ENCODE measurements around the gene RSKR. TPM values are rescaled to one million over a fixed set of nuclear protein-coding genes. Genes with fewer than 3 reads are reported as not detected.
"Not testable (repeated sequence)": the region's sequence is repeated elsewhere in the genome, so short reads cannot be mapped to it uniquely, and the experiment has no call there.

RSKR gene, protein sequence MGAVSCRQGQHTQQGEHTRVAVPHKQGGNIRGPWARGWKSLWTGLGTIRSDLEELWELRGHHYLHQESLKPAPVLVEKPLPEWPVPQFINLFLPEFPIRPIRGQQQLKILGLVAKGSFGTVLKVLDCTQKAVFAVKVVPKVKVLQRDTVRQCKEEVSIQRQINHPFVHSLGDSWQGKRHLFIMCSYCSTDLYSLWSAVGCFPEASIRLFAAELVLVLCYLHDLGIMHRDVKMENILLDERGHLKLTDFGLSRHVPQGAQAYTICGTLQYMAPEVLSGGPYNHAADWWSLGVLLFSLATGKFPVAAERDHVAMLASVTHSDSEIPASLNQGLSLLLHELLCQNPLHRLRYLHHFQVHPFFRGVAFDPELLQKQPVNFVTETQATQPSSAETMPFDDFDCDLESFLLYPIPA
- polyA plus RNA-seq (ENCODE audit: insufficient read length in 4 of 4), result 10 to 100 TPM in 2 of 4 donors, 1 to 10 TPM in 2; 4.5 to 34.0 (median 16.9) TPM

DNA sequence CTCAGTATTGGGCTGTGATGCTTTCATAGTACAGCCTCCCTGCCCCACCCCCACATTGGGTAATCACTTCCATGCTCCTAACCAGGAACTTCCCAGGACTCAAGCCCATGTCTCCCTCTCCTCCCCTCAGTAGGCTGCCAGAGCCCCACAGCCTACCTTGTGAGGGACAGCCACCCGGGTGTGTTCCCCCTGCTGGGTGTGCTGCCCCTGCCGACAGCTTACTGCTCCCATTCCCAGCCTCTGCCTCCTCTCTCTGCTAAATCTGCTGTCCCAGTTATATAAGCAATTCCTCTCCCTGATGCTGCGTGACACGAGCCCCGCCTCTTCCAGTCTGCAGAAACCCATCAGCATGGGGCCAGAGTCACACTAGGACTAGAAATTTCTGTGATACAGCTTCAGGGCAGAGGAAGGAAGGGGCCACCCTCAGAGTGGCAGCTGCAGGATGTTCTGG lies at the start of gene RSKR:
RSKR (minus strand) TSS at position 255 of the 451 bp plus-strand sequence; CDS start at position 231, 24 bp downstream.
- no peak for DNase-seq (ENCODE audit: low read depth in 4 of 4, low spot score in 2 of 4)

DNA sequence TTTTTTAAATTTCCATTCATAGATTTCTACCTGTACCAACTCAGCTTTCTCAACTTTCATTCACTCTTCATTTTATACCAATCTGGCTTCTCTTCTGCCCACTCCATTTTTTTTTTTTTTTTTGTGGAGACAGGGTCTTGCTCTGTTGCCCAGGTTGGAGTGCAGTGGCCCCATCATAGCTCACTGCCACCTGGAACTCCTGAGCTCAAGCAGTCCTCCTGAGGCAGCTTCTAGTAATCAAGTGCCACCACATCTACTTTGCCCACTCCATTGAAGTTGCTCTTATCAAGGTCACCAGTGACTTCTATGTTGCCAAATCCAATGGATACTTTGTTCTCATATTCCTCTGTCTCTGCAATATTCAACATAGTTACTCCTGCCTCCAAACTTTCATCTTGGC lies 49.7 kb upstream of the RSKR start:
- DNase-seq (ENCODE audit: low read depth in 4 of 4, low spot score in 2 of 4), result no peak

DNA sequence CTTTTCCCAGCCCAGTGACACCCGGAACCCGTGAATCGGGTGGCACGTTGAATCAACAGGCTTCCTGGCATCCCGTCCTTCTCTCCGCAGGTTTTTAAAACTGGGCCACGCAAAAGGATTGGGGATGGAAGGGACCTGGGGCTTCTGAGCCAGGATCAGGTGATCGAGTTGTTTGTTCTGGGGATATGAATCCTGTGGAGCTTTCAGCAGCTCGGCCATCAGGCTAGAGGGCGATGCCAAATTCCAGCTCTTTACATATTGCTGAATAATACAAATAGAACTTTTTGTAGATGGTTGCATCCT lies 48.5 kb upstream of the RSKR start:
- no peak for DNase-seq (ENCODE audit: low read depth in 4 of 4, low spot score in 2 of 4)

DNA sequence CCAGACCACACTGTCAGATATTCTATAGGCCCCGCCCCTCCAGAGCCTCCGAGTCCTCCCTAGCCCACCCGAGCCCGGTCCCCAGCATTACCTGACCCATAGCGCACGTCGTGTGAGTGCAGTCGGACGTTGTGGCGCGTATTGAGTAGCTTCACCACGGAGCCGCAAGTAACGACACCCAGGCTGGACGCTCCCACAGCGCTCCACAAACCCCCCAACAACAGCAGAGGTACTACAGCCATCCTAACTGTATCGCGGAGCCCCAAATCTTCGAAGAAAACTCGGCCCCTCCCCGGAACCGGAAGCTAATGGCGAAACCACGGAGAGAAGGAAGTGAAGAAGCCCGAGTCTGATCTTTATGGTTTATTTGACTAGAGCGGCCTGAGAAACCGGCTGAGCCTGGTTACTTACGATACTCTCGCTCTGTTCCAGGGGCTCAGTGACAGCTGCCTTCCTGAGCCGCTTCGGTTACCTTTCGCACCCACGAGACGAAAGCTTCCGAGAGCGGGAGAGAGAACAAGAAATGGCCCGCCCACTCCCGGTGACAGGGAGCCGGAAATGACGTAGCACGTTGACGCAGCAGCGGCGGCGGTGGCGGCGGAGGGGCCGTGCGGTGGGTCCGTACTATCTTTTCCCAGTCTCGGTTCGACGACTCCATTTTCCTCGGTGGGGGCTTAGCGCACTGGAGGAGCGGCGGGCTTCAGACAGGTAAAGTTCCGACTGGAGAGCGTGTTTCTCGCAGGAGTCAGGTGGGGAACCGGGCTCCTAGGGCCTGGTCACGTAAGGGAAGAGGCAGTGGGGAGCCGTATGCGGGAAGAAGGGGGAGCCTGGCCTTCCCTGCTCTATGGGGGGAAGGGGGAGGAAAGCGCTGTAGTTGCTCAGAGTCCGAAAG lies 47.9 kb upstream of the RSKR start, which contains the start of the genes SDF2 and SUPT6H:
SDF2 (minus strand) TSS at position 272 of the 892 bp plus-strand sequence; CDS start at position 242, 30 bp downstream.
SUPT6H (plus strand) TSS at position 571 of the 892 bp plus-strand sequence. CDS start 11,197 bp downstream, outside the sequence.
- DNase-seq (ENCODE audit: low read depth in 4 of 4, low spot score in 2 of 4), result peak; percentile 87 to 98 (median 88)

DNA sequence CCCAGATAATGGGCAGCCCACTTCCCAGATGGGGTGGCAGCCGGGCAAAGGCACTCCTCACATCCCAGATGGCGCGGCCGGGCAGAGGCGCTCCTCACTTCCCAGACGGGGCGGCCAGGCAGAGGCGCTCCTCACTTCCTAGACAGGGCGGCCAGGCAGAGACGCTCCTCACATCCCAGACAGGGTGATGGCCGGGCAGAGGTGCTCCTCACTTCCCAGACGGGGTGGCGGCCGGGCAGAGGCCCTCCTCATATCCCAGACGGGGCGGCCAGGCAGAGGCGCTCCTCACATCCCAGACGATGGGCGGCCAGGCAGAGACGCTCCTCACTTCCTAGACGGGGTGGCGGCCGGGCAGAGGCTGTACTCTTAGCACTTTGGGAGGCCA lies 45.5 kb upstream of the RSKR start:
- DNase-seq (ENCODE audit: low read depth in 4 of 4, low spot score in 2 of 4), result not testable (repeated sequence)

DNA sequence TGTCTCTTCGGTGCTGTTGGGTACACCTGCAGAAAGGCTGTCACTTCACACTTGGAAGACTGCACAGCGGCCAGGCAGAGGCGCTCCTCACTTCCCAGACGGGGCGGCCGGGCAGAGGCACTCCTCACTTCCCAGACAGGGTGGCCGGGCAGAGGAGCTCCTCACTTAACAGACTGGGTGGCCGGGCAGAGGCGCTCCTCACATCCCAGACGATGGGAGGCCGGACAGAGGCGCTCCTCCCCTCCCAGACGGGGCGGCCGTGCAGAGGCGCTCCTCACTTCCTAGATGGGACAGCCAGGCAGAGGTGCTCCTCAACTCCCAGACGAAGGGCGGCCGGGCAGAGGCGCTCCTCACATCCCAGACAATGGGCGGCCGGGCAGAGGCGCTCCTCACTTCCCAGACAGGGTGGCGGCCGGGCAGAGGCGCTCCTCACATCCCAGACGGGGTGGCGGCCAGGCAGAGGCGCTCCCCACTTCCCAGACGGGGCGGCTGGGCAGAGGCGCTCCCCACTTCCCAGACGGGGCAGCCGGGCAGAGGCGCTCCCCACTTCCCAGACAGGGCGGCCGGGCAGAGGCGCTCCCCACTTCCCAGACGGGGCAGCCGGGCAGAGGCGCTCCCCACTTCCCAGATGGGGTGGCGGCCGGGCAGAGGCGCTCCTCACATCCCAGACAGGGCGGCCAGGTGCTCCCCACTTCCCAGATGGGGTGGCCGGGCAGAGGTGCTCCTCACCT lies 44.9 kb upstream of the RSKR start:
- DNase-seq (ENCODE audit: low read depth in 4 of 4, low spot score in 2 of 4), result not testable (repeated sequence)

DNA sequence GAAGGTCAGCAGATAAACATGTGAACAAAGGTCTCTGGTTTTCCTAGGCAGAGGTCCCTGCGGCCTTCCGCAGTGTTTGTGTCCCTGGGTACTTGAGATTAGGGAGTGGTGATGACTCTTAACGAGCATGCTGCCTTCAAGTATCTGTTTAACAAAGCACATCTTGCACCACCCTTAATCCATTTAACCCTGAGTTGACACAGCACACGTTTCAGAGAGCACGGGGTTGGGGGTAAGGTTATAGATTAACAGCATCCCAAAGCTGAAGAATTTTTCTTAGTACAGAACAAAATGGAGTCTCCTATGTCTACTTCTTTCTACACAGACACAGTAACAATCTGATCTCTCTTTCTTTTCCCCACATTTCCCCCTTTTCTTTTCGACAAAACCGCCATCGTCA lies 44.4 kb upstream of the RSKR start:
- DNase-seq (ENCODE audit: low read depth in 4 of 4, low spot score in 2 of 4), result not testable (repeated sequence)

DNA sequence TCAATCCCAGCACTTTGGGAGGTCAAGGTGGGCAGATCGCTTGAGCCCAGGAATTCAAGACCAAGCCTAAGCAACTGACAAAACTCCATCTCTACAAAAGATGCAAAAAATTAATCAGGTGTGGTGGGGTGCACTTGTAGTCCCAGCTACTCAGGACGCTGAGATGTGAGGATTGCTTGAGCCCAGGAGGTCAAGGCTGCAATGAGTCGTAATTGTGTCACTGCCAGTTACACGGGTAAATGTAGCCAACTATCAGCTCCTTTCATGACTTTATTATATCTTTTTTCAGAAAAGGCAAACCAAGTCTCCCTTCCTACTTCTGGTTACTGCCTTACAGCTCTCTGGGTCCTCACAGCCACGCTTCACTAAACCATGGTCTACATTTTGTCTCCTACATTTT lies 43.8 kb upstream of the RSKR start:
- DNase-seq (ENCODE audit: low read depth in 4 of 4, low spot score in 2 of 4), result no peak

DNA sequence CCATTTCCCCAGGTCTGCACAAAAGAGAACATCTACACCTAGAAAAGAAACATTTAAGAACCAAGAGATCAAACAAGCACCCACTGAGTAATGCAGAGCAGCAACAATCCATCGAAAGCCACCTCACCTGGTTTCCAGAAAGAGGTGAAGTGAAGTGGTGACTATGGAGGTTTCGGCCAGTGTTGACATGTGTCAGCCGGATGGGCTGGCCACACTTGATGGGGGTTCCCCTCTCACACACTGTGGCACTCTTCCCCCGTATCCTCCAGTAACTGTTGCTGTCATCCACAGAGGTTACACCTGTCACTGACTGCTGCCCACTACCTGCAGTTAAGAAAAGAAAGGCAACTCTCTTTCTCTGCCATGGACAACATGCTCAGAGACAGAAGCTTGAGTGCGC lies 41.2 kb upstream of the RSKR start:
- no peak for DNase-seq (ENCODE audit: low read depth in 4 of 4, low spot score in 2 of 4)

DNA sequence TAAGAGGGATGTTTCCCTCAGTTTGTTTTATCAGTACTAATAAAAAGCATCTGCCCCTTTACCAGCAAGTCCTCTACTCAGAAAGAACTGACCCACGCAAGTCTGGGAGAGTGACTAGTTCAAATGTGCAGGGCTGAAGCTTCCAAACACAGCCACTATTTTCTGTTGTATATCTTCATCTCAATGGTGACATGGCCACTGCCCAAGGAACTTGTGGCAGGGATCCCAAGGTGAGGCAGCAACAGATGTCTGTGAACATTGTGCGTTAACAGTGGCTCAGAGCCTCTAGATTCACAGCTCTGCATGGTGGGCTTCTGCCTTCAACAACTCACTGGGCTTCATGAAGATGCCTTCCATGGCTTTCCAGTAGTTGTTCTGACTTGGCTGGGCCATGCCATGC lies 34.7 kb upstream of the RSKR start:
- DNase-seq (ENCODE audit: low read depth in 4 of 4, low spot score in 2 of 4), result no peak

DNA sequence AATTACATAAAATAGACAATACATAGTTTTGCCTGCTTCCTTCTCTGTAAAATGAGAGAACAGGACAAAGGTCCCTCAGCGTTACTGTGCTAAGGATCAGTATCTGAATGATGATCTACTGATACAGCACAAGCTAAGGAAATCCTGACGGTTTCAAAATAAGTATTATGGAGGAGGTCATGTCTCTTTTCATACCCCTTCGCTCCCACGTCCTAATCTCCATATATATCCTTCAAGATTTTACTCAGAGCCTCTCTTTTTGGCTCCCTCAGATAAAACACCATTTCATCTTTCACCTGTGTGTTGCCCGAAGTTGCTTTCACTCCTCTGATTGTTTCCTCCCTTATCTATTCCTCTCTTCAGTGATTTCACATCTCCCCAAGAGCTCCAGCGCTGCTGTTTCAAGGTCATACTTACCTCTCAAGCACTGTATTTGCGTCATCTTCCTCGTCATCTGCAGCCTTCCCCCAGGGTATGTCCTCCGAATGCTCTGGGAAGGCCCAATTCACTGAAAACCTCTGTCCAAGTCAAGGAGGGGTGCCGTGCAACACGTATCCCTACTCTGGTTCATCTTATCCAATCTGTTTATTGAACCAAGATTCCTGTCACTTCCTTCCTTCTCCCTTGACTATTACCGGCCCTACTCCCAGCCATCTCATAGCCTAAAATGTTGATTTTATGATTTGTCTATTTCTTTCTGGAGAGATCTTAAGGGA lies 32.2 kb upstream of the RSKR start:
- no peak for DNase-seq (ENCODE audit: low read depth in 4 of 4, low spot score in 2 of 4)

DNA sequence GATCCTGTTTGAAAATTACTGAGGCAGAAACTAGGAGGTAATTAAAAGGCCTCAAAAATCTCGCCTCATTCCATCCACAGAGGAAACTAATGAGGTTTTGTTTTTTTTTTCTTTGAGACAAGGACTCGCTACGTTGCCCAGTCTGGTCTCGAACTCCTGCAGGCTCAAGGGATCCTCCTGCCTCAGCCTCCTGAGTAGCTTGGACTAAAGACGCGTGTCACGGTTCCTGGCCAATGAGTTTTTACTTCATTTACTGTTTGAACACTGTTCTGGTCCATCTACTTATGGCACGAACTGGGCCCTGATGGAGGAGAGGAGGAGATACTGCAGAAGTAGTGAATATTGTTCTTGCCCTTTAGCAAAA lies 31.6 kb upstream of the RSKR start:
- no peak for DNase-seq (ENCODE audit: low read depth in 4 of 4, low spot score in 2 of 4)

DNA sequence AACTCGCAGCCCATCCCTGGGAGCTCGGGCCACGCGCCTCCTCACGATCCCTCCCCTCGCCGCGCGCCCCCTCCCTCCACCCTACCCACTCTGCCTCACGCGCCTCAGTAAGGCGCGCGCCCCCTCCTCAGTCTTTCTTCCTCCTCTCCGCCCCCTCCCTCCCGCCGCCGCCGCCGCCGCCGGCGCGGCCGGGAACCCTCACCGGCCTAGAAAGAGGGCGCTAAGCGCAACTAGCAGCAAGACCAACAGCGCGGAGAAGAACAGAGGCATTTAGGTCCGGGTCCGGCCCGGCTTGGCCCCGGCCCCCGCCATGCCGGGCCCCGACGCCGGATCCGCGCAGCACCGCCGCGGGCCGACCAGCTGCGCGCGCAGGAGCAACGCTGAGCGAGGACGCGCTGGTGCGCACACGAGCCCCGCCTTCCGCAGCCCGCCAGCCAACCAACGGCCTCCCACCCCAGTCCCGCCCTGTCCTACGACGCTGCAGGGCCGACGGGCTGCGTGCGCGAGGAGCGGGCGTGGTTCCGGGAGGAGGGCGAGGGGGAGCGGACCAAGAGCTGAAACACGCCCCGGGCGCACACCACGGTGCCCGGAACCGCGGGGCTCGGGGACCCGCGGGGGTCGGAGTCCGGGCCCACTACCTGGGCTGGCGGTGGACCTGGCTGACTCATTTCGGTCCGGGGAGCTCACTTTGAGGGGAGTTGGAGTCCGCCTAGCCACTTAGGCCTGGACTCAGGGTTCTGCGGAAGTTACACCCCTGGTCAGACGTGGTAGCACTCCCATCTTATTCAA lies 31.0 kb upstream of the RSKR start, which contains the start of gene BLTP2:
BLTP2 (minus strand) TSS at position 372 of the 789 bp plus-strand sequence; CDS start at position 270, 102 bp downstream.
- peak in 3 of 4 donors; percentile 79 to 92 (median 90) for DNase-seq (ENCODE audit: low read depth in 4 of 4, low spot score in 2 of 4)

DNA sequence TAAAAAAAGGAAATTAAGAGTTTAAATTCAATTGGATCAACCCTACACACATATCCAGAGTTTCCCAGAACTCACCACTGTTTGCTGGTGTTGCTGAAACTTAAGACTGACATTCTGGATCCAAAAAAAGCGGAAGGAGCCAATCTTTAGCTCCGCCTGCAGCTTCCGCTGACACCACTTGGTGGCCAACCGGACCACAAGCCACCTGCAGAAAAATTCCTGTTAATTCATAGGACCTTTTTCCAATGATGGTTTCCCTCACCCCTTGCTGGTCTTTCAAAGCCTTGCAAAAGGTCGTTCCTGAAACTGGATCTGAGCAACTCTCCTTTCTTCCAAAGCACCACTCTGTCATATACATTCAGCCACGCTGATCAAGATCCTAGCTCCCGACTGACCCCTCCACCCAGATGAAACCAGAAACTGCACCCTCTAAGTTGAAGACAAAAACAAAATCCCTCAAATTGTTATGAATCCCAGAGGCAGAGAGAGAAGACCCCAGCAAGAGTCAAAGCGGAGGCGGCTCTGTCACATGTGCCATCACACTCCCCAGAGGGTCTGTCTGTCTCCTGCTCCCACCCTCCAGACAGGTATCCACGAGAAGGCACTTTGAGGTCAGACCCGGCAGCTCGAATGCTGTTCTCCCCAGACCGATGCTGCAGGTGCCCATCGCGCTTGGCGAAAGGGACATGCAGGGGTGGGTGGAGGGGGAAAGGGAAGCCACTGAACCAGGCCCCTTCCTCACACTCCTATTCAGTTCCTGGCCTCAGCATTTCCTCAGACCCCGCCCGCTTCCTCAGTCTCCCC lies 30.2 kb upstream of the RSKR start:
- DNase-seq (ENCODE audit: low read depth in 4 of 4, low spot score in 2 of 4), result no peak

DNA sequence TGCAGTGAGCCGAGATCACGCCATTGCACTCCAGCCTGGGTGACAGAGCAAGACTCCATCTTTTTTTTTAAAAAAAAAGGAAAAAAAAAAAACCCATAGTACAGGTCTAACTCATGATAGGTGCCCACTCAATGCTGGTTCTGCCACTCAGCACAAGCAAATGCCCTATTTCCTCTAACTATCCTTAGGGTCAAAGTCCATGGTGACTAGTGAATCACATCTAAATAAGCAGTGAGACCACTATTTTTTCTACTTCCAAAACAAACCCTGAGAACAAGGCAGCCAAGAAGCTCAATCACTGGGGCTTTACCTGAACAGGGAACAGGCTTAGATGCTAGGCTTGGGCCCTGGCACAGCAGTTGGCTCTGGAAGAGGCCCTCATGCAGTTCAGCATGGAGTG lies 27.6 kb upstream of the RSKR start:
- DNase-seq (ENCODE audit: low read depth in 4 of 4, low spot score in 2 of 4), result no peak

DNA sequence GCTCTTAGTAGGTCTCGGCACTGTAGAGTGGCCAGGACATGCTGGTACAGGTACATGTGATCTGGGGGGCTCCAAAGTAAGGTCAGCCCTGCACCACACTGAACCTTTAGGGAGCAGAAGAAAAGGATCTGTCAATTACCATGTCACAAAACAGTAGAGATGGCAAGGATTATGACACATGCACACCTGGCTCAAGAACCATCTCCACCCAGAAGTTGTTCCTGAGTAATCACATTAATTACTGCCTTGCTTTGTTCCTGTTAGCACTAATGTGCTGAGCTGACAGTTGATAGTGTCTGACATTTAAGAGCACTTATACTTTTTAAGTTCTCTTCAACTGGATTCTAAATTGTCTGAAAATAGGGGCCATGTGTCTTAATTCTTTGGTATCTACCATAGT lies 21.5 kb upstream of the RSKR start:
- DNase-seq (ENCODE audit: low read depth in 4 of 4, low spot score in 2 of 4), result no peak

DNA sequence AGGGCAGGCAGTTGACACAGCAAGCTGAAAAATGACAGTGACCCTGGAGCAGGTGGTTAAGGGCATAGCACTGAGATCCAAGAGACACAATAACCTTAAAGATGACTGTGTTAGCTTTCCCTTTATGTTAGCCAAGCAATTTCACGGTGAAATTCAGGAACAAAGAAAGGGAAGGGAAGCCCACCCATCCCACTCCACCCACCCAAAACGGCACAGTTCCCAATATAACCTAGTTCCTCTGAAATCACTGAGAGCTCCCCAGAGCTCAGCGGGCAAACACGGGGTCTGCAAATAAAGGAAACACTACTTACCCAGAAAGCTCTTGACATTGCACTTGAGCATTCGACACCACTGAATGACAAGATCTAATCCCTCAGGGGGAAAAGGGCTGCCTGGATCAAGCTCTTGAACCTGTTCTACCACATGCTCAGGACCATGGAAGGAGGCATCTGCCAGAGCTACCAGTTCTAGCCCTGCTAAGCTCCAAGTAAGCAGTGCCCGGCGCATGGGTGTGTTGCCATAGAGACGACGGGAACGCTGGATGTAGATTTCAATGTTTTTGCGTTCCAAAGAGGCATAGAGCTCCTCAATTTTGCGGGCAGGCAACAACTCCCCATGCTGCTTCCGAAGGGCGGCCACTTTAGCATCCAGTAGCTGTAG lies 20.4 kb upstream of the RSKR start:
- no peak for DNase-seq (ENCODE audit: low read depth in 4 of 4, low spot score in 2 of 4)

DNA sequence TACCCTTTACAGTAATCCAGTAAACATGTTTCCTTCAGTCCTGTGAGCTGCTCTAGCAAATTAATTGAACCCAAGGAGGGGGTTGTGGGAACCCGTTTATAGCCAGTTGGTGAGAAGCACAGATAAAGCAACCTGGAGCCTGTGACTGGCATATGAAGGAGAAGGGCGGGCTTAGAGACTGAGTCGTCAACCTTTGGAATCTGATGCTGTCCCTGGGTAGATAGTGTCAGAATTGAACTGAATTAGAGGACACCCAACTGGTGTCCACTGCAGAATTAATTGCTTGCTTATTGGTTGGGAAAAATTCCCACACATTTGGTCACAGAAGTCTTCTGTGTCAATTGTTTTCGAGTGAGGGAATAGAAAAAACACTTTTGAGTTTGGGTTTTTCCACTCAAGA lies 12.8 kb upstream of the RSKR start:
- no peak for DNase-seq (ENCODE audit: low read depth in 4 of 4, low spot score in 2 of 4)

Data from left renal cortex interstitium (tissue), 4 donors.